DND-41 (cell line): ENCODE results near the gene CTRL.
"Not testable (repeated sequence)": the region's sequence is repeated elsewhere in the genome, so short reads cannot be mapped to it uniquely, and the experiment has no call there.

Experiments used
- ATAC-seq: fragments of 200-7000 bp; cut with Tn5 transposase; 3 replicates; pipeline ENCODE4 v1.9.1; 2021; ENCODE audit warnings: low read depth; ENCODE audit not compliant: insufficient read depth
- DNase-seq: peaks from one replicate; pipeline ENCODE4 v3.0.0-alpha.2; 2020
- H2AFZ ChIP-seq: 2 replicates; pipeline ENCODE4 v1.6.0; 2012; ENCODE audit warnings: low read depth, low read length
- H3K27ac ChIP-seq: 2 replicates; pipeline ENCODE4 v1.5.1; 2012; ENCODE audit warnings: low read length, inconsistent platforms
- H3K27me3 ChIP-seq: fragments of 200-600 bp; sonication (generic); 2 replicates; pipeline ENCODE4 v1.6.0; 2012; ENCODE audit warnings: low read length, mild to moderate bottlenecking, inconsistent platforms; ENCODE audit not compliant: insufficient read depth, poor library complexity
- H3K36me3 ChIP-seq: 2 replicates; pipeline ENCODE4 v1.5.1; 2012; ENCODE audit warnings: low read length, inconsistent platforms; ENCODE audit not compliant: insufficient read depth
- H3K4me1 ChIP-seq: 2 replicates; pipeline ENCODE4 v1.5.1; 2012; ENCODE audit warnings: mild to moderate bottlenecking, low read length; ENCODE audit not compliant: insufficient read depth
- H3K4me2 ChIP-seq: 2 replicates; pipeline ENCODE4 v1.6.0; 2012; ENCODE audit warnings: mild to moderate bottlenecking, moderate library complexity, low read length, inconsistent platforms; ENCODE audit not compliant: insufficient read depth
- H3K4me3 ChIP-seq, 2 experiments: fragments of 200-600 bp in 1 of 2; shearing (Covaris generic) in 1 of 2; 2 replicates each; pipeline ENCODE4 v1.5.1; 2012 to 2016; ENCODE audit warnings: inconsistent platforms in 2 of 2, low read length in 2 of 2, mild to moderate bottlenecking in 2 of 2, low read depth in 1 of 2, moderate library complexity in 1 of 2
- H3K79me2 ChIP-seq: 2 replicates; pipeline ENCODE4 v1.6.0; 2012; ENCODE audit warnings: low read length, inconsistent platforms; ENCODE audit not compliant: insufficient read depth
- H3K9ac ChIP-seq: 2 replicates; pipeline ENCODE4 v1.6.0; 2012; ENCODE audit warnings: low read depth, mild to moderate bottlenecking, inconsistent platforms, low read length, moderate library complexity
- H3K9me3 ChIP-seq: 2 replicates; pipeline ENCODE4 v1.5.1; 2012; ENCODE audit warnings: low read length, moderate library complexity, mild to moderate bottlenecking, inconsistent platforms; ENCODE audit not compliant: insufficient read depth, severe bottlenecking
- H4K20me1 ChIP-seq: 2 replicates; pipeline ENCODE4 v1.6.0; 2012; ENCODE audit warnings: low read length; ENCODE audit not compliant: insufficient read depth
- EZH2 ChIP-seq: IDR thresholded peaks from 3 replicates; pipeline ENCODE4 v1.6.1; 2012; ENCODE audit warnings: borderline replicate concordance, low read depth, mild to moderate bottlenecking, moderate library complexity, low read length, inconsistent platforms; ENCODE audit not compliant: severe bottlenecking
- TF ChIP-seq, protein P1 (sequence below): IDR thresholded peaks from 2 replicates; pipeline ENCODE4 v1.5.1; 2012; ENCODE audit warnings: borderline replicate concordance, low read length, moderate library complexity, mild to moderate bottlenecking; ENCODE audit not compliant: poor library complexity, severe bottlenecking; ENCODE audit errors: extremely low read depth

Gene CTRL

DNA sequence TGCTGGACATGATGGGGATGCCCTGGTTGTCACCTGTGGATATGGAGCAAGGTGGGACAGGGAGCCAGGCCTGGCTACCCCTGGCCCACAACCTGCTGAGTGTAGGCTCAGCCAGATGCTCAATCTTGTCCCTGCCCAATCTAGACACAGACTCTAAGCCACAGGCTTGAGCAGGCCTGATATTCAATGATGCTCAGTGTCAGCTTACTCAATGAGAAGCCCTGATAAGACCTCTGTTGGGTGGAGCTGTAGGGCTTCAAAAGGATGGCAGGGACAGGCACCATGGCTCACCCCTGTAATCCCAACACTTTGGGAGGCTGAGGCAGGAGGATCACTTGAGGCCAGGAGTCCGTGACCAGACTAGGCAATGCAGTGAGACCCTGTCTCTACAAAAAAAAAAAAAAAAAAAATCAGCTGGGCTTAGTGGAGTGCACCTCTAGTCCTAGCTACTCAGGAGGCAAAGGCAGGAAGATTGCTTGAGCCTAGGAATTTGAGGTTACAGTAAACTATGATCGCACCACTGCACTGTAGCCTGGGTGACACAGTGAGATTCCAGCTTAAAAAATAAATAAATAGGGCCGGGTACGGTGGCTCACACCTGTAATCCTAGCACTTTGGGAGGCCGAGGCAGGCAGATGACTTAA lies 8.9 kb upstream of the CTRL start:
- H3K4me3 ChIP-seq, result no peak overlapping the region
- H3K36me3 ChIP-seq, result peaks cover 55% of the 10 kb centered on the region
- peaks cover 16% of the 10 kb centered on the region for H3K4me1 ChIP-seq
- TF ChIP-seq, protein P1, sequence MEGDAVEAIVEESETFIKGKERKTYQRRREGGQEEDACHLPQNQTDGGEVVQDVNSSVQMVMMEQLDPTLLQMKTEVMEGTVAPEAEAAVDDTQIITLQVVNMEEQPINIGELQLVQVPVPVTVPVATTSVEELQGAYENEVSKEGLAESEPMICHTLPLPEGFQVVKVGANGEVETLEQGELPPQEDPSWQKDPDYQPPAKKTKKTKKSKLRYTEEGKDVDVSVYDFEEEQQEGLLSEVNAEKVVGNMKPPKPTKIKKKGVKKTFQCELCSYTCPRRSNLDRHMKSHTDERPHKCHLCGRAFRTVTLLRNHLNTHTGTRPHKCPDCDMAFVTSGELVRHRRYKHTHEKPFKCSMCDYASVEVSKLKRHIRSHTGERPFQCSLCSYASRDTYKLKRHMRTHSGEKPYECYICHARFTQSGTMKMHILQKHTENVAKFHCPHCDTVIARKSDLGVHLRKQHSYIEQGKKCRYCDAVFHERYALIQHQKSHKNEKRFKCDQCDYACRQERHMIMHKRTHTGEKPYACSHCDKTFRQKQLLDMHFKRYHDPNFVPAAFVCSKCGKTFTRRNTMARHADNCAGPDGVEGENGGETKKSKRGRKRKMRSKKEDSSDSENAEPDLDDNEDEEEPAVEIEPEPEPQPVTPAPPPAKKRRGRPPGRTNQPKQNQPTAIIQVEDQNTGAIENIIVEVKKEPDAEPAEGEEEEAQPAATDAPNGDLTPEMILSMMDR, result no peak
- TF ChIP-seq EZH2, result no peak
- H3K9me3 ChIP-seq, result no peaks in the 10 kb centered on the region
- no peak overlapping the region for H3K9ac ChIP-seq
- H3K27ac ChIP-seq, result no peak overlapping the region
- H3K4me2 ChIP-seq, result no peak overlapping the region
- no peak for DNase-seq
- H3K79me2 ChIP-seq, result peaks cover 20% of the 10 kb centered on the region
- no peaks in the 10 kb centered on the region for H3K27me3 ChIP-seq
- no peaks in the 10 kb centered on the region; the same call in 1 of the 2 replicates for H4K20me1 ChIP-seq
- H2AFZ ChIP-seq, result no peak overlapping the region
- ATAC-seq, result no peak

DNA sequence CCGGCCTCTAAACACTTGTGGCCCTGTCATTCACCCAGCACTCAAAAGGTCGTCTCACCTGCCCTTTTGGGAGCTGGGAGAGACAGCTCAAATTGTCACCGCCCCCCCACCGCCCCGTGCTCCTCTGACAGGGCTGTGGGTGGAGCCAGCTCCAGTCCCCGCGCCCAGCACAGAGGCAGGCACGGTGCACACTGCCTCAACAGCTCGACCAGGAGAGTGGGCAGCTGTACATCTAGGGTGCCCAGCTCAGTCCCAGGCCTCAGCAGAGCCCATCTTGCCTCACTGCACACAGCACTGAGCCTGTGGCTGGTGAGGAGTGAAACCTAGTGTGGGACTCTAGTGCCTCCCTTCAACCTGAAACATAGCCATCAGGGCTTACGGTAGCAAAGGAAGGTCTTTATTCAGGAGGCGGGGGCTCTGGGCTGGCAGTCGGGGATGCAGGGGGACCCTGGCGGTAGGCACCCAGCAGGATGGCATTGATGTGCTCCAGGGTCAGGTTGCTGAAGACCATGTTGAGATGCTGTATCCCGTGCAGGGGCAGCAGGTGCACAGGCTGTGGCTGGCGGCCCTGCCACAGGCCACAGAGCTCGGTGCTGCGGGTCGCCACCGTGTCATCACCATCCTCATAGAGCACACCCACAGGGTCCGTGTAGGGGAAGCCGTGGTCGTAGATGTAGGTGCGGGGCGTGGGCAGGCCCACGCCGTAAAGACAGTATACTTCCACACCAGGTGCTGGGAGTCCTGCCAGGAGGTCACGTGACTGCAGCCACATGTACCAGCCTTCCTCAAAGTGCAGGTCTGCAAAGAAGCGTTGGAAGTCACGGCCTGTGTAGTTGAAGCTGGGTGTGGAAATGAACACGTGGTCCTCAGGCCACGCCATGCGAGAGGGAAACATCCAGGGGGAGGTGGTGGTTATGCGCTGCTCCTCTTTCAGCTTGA lies 8.1 kb upstream of the CTRL start:
- no peak overlapping the region for H2AFZ ChIP-seq
- no peaks in the 10 kb centered on the region for H3K9me3 ChIP-seq

DNA sequence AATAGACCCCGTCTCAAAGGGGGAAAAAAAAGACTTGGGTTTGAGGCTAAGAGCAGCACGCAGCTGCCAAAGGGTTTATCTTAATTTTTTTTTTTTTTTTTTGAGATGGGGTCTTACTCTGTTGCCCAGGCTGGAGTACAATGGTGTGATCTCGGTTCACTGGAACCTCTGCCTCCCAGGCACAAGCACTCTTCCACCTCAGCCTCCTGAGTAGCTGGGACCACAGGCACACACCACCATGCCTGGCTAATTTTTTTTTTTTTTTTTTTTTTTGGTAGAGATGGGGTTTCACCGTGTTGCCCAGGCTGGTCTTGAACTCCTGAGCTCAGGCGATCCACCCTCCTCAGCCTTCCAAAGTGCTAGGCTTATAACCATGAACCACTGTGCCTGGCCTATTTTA lies 6.1 kb upstream of the CTRL start:
- peaks cover 19% of the 10 kb centered on the region for H4K20me1 ChIP-seq
- not testable (repeated sequence) for DNase-seq, H3K27me3 ChIP-seq, ATAC-seq, H2AFZ ChIP-seq, H3K9me3 ChIP-seq
- H3K4me2 ChIP-seq, result peak overlapping the region; percentile 98
- H3K4me1 ChIP-seq, result peaks cover 26% of the 10 kb centered on the region
- peaks cover 32% of the 10 kb centered on the region for H3K79me2 ChIP-seq
- H3K4me3 ChIP-seq, result peak overlapping the region in 1 of 2 experiments; percentile 91; a peak in 2 of 4 replicates
- H3K9ac ChIP-seq, result peak overlapping the region; percentile 84
- peak overlapping the region; percentile 92 for H3K27ac ChIP-seq
- H3K36me3 ChIP-seq, result peaks cover 49% of the 10 kb centered on the region

More for the DNA sequence above, 8.1 kb upstream of the CTRL start:
- Histone ChIP-seq H3K4me1 (peaks cover 24% of the 10 kb centered on the region), H3K9ac (no peak overlapping the region), H3K36me3 (peaks cover 55% of the 10 kb centered on the region), H3K4me3 (no peak overlapping the region), H3K27ac (0 out of 2 replicates have a peak overlapping the region, but pooled peaks have one; percentile 16), H3K79me2 (peaks cover 28% of the 10 kb centered on the region), H3K4me2 (no peak overlapping the region), H4K20me1 (peaks cover 6% of the 10 kb centered on the region), H3K27me3 (no peaks in the 10 kb centered on the region)
- TF ChIP-seq, protein P1, result no peak
- TF ChIP-seq EZH2, result no peak
- ATAC-seq (no peak), DNase-seq (peak; percentile 45)
